HepG2 (cell line): ENCODE results near the gene ABCB4. TPM values are rescaled to one million over a fixed set of nuclear protein-coding genes. Genes with fewer than 3 reads are reported as not detected.
A peak's percentile ranks its signal among the peaks of the same experiment; 100 is the strongest.

Source experiments
- FOXA1 ChIP-seq, 2 experiments: fragments of 450-650 bp in 1 of 2; sonication (generic) in 1 of 2; formaldehyde crosslinking in 1 of 2; IDR thresholded peaks; 2 replicates each; pipeline versions ENCODE4 v1.4.0 to v1.6.1; 2016 to 2020; ENCODE audit warnings: missing genetic modification reagents in 1 of 2
- HOMEZ ChIP-seq: IDR thresholded peaks from 2 replicates; pipeline ENCODE4 v1.6.1; 2016; ENCODE audit warnings: low read depth
- IRF2 ChIP-seq: IDR thresholded peaks from 2 replicates; pipeline ENCODE4 v1.6.1; 2018; ENCODE audit warnings: missing genetic modification reagents, missing compliant biosample characterization
- NCOA2 ChIP-seq: sonication (generic); formaldehyde crosslinking; IDR thresholded peaks from 2 replicates; pipeline ENCODE4 v1.8.0; 2022; ENCODE audit warnings: inconsistent platforms
- PAXIP1 ChIP-seq: sonication (generic); formaldehyde crosslinking; conservative IDR thresholded peaks from 2 replicates; pipeline ENCODE4 v1.4.0; 2020; ENCODE audit warnings: mild to moderate bottlenecking, missing genetic modification reagents, moderate library complexity
- SAFB2 ChIP-seq: sonication (generic); formaldehyde crosslinking; IDR thresholded peaks from 2 replicates; pipeline ENCODE4 v1.5.1; 2020; ENCODE audit warnings: missing genetic modification reagents, low read depth, mild to moderate bottlenecking, borderline replicate concordance
- SOX5 ChIP-seq: IDR thresholded peaks from 2 replicates; pipeline ENCODE4 v1.6.1; 2016; ENCODE audit warnings: borderline replicate concordance
- TBX2 ChIP-seq: sonication (generic); formaldehyde crosslinking; IDR thresholded peaks from 2 replicates; pipeline ENCODE4 v1.5.0; 2020; ENCODE audit warnings: missing genetic modification reagents, mild to moderate bottlenecking, borderline replicate concordance
- TFAP4 ChIP-seq: sonication (generic); IDR thresholded peaks from 2 replicates; pipeline ENCODE4 v1.6.1; 2016; ENCODE audit warnings: low read depth, borderline replicate concordance
- ZGPAT ChIP-seq: IDR thresholded peaks from 2 replicates; pipeline ENCODE4 v1.6.1; 2016; ENCODE audit warnings: mild to moderate bottlenecking
- ZMYM4 ChIP-seq: sonication (generic); formaldehyde crosslinking; IDR thresholded peaks from 2 replicates; pipeline ENCODE4 v1.8.1; 2023; ENCODE audit warnings: mild to moderate bottlenecking, missing genetic modification reagents
- ZNF609 ChIP-seq: sonication (generic); formaldehyde crosslinking; IDR thresholded peaks from 2 replicates; pipeline ENCODE4 v1.4.0; 2020; ENCODE audit warnings: mild to moderate bottlenecking, missing genetic modification reagents, borderline replicate concordance
- polyA plus RNA-seq, 8 experiments: library from polyadenylated mRNA; depleted of rRNA in 3 of 8; stranded (reverse) in 7 of 8; unstranded in 1 of 8; fragments of >200 nt; fragmentation: Illumina TruSeq in 4 of 8; extraction: Trizol in 4 of 8; gene quantifications; 2 replicates each; pipeline versions ENCODE4 v1.2.1 to v1.2.3, GENCODE V29; 2011 to 2016; ENCODE audit warnings: low read depth in 4 of 8, missing spikeins in 1 of 8, mixed read lengths in 1 of 8; ENCODE audit not compliant: insufficient read depth in 1 of 8
- total RNA-seq, 5 experiments: library from RNA; depleted of rRNA; stranded (reverse); fragments of >200 nt; fragmentation: Illumina TruSeq; extraction: Trizol; gene quantifications; 2 replicates each; pipeline ENCODE4 v1.2.3, GENCODE V29; 2016; ENCODE audit warnings: low read depth in 1 of 5

ABCB4 gene
- total and polyA plus RNA-seq, 2 of the 13 experiments (the other 11 are each of a cell fraction or from before 2014, with no cell fraction given) = 18.0 to 32.4 TPM

GRCh38 chr7:87395442-87396020, 79.9 kb downstream of the ABCB4 start (continued):
- TF ChIP-seq ZGPAT (CRISPR knock-in tag) (0 out of 2 replicates have a peak, but pooled peaks have one; percentile 63), ZMYM4 (CRISPR knock-in tag) (peak; percentile 29; the same call in 1 of the 2 replicates), IRF2 (0 out of 2 replicates have a peak, but pooled peaks have one; percentile 48), NCOA2 (CRISPR knock-in tag) (peak; percentile 51), FOXA1 (IDR thresholded peaks at IDR 0.05) (no peak), FOXA1 (CRISPR knock-in tag; IDR thresholded peaks at IDR 0.05) (0 out of 2 replicates have a peak, but pooled peaks have one; percentile 13), PAXIP1 (CRISPR knock-in tag) (peak; percentile 86), TFAP4 (peak; percentile 83; the same call in 1 of the 2 replicates), SOX5 (CRISPR knock-in tag) (peak; percentile 85), ZNF609 (CRISPR knock-in tag) (peak; percentile 37; the same call in 1 of the 2 replicates), SAFB2 (CRISPR knock-in tag) (no peak), TBX2 (peak; percentile 97), HOMEZ (peak; percentile 77)
